Testis (tissue), 2 donors: ENCODE measurements around the gene BEAN1.

Experiments used
- CTCF ChIP-seq, 3 experiments: fragments of 450-650 bp in 2 of 3; fragments of 200-600 bp in 1 of 3; sonication (generic) in 1 of 3; IDR thresholded peaks; one replicate each; pipeline ENCODE4 v1.5.1; 2016 to 2019; ENCODE audit warnings: antibody characterized with exemption in 3 of 3, mild to moderate bottlenecking in 2 of 3, moderate library complexity in 1 of 3
- POLR2A ChIP-seq: fragments of 450-650 bp; IDR thresholded peaks from one replicate; pipeline ENCODE4 v1.6.1; 2017; ENCODE audit warnings: antibody characterized with exemption, mild to moderate bottlenecking, moderate library complexity

GRCh38 chr16:66513111-66513723, 86.1 kb downstream of the BEAN1 start:
- no peak for TF ChIP-seq CTCF (IDR thresholded peaks at IDR 0.05)
- TF ChIP-seq POLR2A = no peak
